Measurements from ENCODE around the gene PDE4B. TPM values are rescaled to one million over a fixed set of nuclear protein-coding genes. Genes with fewer than 3 reads are reported as not detected.

PDE4B gene
- total and polyA plus RNA-seq, 2 donors from 2014 or later = 2.0 to 8.7 TPM

GRCh38 chr1:66380452-66381212 is 587.9 kb downstream of the PDE4B start:
- H3K9ac ChIP-seq (ENCODE audit: low read length in 3 of 3) = no peak overlapping the region
- TF ChIP-seq CTCF (IDR thresholded peaks at IDR 0.05; ENCODE audit: borderline replicate concordance, extremely low read depth, insufficient read depth) = no peak
- no peaks in the 10 kb centered on the region for H3K9me3 ChIP-seq (ENCODE audit: control insufficient read depth in 2 of 3, insufficient read depth in 1 of 3, low read length in 3 of 3)
- DNase-seq (no peak), FAIRE-seq (no peak)
- no peaks in the 10 kb centered on the region for H3K27me3 ChIP-seq (ENCODE audit: control insufficient read depth, insufficient read depth, low read length)
- H3K4me1 ChIP-seq (ENCODE audit: control insufficient read depth in 2 of 3, insufficient read depth in 2 of 3, low read depth in 1 of 3, low read length in 3 of 3) = no peaks in the 10 kb centered on the region
- H3K4me3 ChIP-seq (ENCODE audit: low read length in 3 of 3) = no peak overlapping the region
- no peaks in the 10 kb centered on the region for H3K36me3 ChIP-seq (ENCODE audit: control insufficient read depth in 2 of 3, insufficient read depth in 3 of 3, low read length in 3 of 3)
- intact Hi-C loops (cut with DNase I) = no loop called here
- H3K27ac ChIP-seq (ENCODE audit: low read depth in 2 of 2, low read length in 2 of 2) = no peak overlapping the region

GRCh38 chr1:66381621-66382275 is 589.1 kb downstream of the PDE4B start:
- no peak for TF ChIP-seq CTCF (IDR thresholded peaks at IDR 0.05; ENCODE audit: borderline replicate concordance, extremely low read depth, insufficient read depth)
- no peak overlapping the region for H3K4me3 ChIP-seq (ENCODE audit: low read length in 3 of 3)
- intact Hi-C loops (cut with DNase I) = no loop called here
- DNase-seq = no peak
- H3K36me3 ChIP-seq (ENCODE audit: control insufficient read depth in 2 of 3, insufficient read depth in 3 of 3, low read length in 3 of 3) = no peaks in the 10 kb centered on the region
- H3K9me3 ChIP-seq (ENCODE audit: control insufficient read depth in 2 of 3, insufficient read depth in 1 of 3, low read length in 3 of 3) = no peaks in the 10 kb centered on the region
- no peak overlapping the region for H3K9ac ChIP-seq (ENCODE audit: low read length in 3 of 3)
- no peaks in the 10 kb centered on the region for H3K4me1 ChIP-seq (ENCODE audit: control insufficient read depth in 2 of 3, insufficient read depth in 2 of 3, low read depth in 1 of 3, low read length in 3 of 3)
- FAIRE-seq = no peak
- H3K27ac ChIP-seq (ENCODE audit: low read depth in 2 of 2, low read length in 2 of 2) = no peak overlapping the region
- no peaks in the 10 kb centered on the region for H3K27me3 ChIP-seq (ENCODE audit: control insufficient read depth, insufficient read depth, low read length)

- H3K27ac ChIP-seq (ENCODE audit: low read depth in 2 of 2, low read length in 2 of 2) = no peak overlapping the region
- no peaks in the 10 kb centered on the region for H3K36me3 ChIP-seq (ENCODE audit: control insufficient read depth in 2 of 3, insufficient read depth in 3 of 3, low read length in 3 of 3)
- TF ChIP-seq CTCF (IDR thresholded peaks at IDR 0.05; ENCODE audit: borderline replicate concordance, extremely low read depth, insufficient read depth) = no peak
- H3K9me3 ChIP-seq (ENCODE audit: control insufficient read depth in 2 of 3, insufficient read depth in 1 of 3, low read length in 3 of 3) = no peaks in the 10 kb centered on the region
- DNase-seq = no peak
- intact Hi-C loops (cut with DNase I) = no loop called here
- no peak overlapping the region for H3K9ac ChIP-seq (ENCODE audit: low read length in 3 of 3)
- no peaks in the 10 kb centered on the region for H3K4me1 ChIP-seq (ENCODE audit: control insufficient read depth in 2 of 3, insufficient read depth in 2 of 3, low read depth in 1 of 3, low read length in 3 of 3)
- no peak for FAIRE-seq
- no peak overlapping the region for H3K4me3 ChIP-seq (ENCODE audit: low read length in 3 of 3)
- H3K27me3 ChIP-seq (ENCODE audit: control insufficient read depth, insufficient read depth, low read length) = no peaks in the 10 kb centered on the region
Measured at GRCh38 chr1:66383168-66383567, 590.5 kb downstream of the PDE4B start.

All from kidney (tissue), 14 donors.